Head of caudate nucleus (tissue), 42 donors: Measurements from ENCODE around the gene DACT2.
"Not testable (repeated sequence)": the region's sequence is repeated elsewhere in the genome, so short reads cannot be mapped to it uniquely, and the experiment has no call there.

Experiments used
- DNase-seq, 42 donors: peaks; one replicate each; pipeline versions ENCODE4 v3.0.0 to v3.0.0-alpha.2; 2020 to 2021; ENCODE audit warnings: mixed read lengths in 7 of 42
- intact Hi-C: fragments of 100-400 bp; cut with DNase I; formaldehyde crosslinking; loops from one replicate; pipeline ENCODE4 v1.15.0; 2022

Gene DACT2

DNA sequence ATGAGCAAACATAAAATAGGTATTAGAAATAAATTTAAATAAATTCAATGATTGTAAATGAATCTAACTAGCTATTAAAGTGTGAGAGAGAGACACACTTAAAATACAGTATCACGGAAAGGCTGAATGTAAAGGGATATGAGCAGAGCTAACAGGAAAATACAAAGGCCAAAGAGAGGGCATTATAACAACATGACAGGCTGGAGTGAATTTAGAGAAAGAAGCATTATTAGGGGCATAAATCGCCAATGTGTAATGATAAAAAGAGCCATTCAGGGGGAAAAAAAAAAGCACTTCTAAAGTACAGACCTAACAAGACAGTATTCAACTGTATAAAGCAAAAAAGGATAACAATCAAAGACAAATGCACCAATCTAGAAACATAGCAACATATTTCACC lies 28.1 kb downstream of the DACT2 start:
- intact Hi-C loops, result no loop called here
- DNase-seq, result no peak

DNA sequence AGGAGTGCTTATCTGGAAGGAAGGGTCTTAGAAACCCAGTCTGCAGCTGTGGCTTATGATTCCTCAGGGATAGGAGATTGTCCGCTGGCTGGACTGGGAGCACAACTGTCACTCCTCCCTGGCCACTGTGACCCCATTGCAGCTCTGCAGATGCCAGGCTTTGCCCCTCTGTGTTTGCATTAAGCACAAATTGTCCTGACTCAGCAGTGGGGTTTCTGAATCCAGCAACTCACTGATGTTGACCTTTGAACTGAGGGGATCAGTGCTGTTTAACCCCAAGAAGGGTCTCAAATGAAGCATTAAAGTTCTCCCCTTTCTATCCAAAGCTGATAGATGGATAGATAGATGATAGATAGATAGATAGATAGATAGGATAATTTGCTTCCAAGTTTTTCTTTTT lies 29.5 kb downstream of the DACT2 start:
- DNase-seq, result peak in 1 of 42 donors; percentile 6
- intact Hi-C loops, result no loop called here

DNA sequence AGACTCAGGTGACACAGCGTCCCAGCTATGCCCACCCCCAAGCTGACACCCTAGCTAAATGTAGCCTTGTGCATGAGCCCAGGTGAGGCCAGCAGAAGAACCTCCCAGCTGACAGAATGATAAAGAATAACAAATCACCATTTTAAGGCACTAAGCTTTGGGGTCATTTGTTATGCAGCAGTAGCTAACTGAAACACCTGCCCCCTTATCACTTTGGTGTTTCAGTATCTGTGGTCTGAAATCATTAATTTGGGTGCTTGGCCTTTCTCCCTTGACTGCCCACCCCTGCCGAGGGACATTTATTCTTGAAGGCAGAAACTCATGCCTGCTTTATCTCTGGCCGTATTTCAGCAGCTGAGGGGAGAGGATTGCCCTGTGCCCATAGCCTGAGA lies 30.0 kb downstream of the DACT2 start:
- peak in 1 of 42 donors; percentile 2 for DNase-seq
- intact Hi-C loops, result no loop called here

DNA sequence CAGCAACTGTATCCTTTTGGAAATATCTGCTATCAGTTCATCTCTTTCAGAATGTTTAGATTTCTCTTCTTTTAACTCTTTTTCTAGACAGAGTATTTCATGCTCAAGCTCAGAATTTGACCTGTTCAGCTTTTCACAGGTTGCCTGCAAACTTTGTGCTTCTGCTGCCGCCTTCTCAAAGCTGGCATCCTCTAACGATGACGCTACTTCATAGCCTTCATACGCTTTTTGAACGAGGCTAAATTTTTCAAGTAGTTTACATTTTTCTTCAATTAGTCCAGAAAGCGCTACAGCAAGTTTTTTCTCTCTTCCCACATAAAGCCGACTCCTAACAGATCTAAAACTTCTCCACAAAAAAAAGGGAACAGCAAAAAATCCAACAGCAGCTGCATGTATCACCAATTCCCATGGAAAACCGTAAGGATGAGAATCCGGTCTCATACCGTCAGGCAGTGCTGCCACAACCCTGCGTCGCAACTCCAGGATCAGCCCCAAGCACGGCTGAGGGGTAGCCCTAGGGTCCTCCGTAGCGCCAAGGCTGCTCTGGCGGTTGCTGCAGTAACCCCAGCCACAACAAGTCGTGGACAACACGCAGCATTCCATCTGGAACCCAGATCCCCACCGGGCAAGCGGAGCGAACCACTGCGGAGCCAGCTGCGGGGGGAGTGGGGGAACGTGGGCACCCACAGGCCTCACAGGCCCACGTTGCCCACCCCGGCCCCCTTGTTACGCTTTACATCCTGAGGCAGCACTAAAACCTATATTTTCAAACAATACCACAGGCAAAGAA lies 30.6 kb downstream of the DACT2 start:
- intact Hi-C loops, result no loop called here
- DNase-seq, result peak in 1 of 42 donors; percentile 20

DNA sequence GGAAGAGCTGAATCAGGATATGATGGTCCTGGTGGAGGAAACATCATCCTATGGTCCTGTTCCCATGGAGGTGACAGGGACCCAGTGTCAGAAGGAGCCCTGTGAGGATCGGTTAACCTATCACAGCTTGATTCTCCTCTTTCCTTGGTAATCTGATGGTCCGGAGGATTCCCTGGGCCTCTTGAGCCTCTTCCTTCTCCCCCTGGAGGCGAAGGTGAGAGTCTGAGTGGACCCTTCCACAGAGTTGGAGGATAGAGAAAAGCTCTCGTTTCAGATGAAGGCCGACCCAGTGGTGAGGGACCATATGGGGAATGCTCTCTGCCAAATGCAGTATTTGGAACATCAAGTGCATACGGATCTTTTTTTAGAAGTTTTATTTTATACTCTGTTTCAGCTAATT lies 32.1 kb downstream of the DACT2 start:
- intact Hi-C loops, result not testable (repeated sequence)
- DNase-seq, result peak in 2 of 42 donors; percentile 25 to 35

DNA sequence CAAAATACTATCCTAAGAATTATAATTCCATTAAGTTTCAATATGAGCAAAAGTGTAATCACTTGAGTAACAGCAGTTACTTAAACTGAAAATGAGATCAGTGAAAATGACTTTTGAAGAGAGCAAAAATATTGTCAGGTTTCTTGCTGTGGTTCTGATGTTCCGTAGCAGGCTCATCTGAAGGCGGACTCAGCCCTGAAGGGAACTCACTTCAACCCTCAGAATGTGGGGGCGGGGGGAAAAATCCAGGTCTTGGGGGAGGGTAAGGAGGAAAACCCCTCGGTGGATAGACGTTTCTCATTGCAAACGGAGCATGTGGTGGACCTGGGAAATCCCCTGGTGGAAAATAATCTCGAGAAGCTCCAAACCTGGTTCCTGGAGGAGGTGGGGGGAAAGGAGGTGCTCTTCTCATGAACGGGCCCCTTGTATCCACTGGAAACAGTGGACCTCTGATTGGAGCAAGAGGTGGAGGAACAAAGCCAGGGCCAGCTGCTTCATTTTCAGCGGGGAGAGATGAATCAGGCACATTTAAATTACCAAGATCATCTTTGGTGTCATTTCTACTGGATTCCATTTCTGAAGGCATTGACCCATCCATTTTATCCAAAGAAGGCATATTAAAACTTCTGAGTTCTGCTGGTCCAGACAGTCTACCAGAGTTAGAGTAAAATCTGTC lies 32.7 kb downstream of the DACT2 start:
- DNase-seq, result peak in 6 of 42 donors; percentile 10 to 57 (median 46)
- intact Hi-C loops, result not testable (repeated sequence)

DNA sequence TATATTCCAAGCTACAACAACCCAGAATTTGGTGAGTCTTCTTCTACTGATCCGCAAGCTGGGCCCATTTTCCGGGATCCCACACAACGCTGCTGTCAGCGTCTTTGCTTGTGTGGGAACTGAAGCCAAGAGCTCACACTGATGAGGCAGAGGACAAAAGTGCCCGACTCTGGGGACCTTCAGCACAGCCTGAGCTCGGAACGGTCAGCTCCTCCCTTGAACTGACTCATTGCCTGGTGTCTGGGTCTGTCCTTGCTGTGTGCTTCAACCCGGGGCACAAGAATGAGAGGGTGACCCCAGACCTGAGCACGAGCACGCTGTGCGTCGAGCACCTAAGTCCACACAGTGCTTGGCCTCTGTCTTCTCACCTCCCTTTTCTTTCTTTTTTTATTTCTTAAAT lies 33.5 kb downstream of the DACT2 start:
- intact Hi-C loops, result no loop called here
- DNase-seq, result peak in 3 of 42 donors; percentile 9 to 36 (median 27)

DNA sequence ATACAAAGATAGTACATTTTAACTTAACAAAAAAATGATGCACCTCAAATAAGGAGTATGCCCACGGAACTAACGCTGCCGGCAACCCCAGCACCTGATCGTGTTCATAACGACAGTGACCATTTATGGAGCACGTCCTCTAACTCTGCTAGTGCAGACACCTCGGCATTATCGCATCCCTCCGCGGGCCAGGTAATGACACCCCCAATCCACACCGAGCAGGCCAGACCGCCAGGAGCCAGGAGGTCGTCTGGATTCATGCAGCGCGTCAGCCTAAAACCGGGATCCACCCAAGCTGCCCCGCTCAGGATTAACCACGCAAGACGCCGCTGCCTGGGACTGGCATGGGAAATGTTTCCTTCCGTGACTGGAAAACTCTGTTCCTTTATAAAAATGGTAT lies 34.1 kb downstream of the DACT2 start:
- intact Hi-C loops, result no loop called here
- DNase-seq, result peak in 3 of 42 donors; percentile 9 to 24 (median 22)

DNA sequence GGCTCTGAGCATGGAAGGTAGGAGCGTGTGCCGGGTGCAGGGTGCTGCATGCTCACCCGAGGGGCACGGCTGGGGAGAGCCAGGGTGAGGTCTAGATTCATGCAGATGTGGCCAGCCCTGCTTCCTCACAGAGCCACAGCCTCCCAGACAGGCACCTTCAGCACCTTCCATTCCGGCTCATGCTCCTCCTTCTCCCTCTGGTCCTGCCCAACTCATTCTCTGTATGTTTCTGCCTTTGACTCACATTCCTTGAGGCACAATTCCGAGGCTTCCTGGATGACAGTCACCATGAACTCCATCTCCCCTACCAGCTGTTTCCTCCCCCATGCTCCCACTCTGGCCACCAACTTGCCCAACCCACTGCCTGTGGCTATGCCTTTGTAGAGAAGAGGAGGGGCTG lies 35.4 kb downstream of the DACT2 start:
- intact Hi-C loops, result no loop called here
- peak in 1 of 42 donors; percentile 18 for DNase-seq

DNA sequence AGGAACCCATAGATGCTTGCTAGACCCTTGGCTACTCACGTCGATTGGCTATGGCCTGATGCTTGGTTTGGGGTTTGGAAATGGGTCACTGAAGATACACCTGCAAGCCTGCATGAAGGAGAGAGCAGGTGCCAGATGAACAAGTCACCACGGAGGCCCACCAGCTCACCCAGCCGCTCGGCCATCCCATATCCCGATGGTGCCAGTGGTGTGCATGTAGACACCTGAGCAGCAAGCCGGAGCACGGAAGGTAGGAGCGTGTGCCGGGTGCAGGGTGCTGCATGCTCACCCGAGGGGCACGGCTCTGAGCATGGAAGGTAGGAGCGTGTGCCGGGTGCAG lies 35.9 kb downstream of the DACT2 start:
- DNase-seq, result peak in 1 of 42 donors; percentile 25
- intact Hi-C loops, result no loop called here

DNA sequence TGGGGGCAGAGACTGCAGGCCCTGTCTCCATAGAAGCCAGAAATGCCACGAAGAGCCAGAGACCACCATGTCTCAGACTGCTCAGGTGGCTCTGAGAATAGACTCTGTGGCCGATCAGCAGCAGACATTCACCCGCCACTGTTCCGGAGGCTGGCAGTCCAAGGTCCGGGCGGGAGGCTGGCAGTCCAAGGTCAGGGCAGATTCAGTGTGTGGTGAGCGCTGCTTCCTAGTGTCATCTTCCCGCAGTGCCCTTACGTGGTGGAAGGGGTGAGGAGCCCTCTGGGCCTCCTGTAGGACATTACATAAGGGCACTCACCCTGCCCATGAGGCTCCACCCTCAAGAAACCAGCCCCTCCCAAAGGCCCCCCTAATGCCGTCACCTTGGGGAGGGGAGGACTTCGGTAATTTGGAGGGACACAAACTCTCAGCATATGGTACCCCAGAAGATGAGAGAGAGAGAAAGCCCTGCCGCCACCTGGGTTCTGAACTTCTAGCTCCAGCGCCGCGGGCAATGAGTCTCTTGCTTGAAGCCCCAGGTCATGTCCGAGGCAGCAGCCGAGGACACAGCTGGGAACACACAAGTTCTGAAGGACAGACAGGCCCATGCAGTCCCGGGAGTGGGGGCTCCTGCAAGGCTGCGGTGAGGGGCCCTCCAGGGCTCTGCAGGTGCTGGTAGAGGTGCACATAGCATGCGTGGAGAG lies 36.4 kb downstream of the DACT2 start:
- DNase-seq, result peak in 2 of 42 donors; percentile 28 to 35
- intact Hi-C loops, result no loop called here

DNA sequence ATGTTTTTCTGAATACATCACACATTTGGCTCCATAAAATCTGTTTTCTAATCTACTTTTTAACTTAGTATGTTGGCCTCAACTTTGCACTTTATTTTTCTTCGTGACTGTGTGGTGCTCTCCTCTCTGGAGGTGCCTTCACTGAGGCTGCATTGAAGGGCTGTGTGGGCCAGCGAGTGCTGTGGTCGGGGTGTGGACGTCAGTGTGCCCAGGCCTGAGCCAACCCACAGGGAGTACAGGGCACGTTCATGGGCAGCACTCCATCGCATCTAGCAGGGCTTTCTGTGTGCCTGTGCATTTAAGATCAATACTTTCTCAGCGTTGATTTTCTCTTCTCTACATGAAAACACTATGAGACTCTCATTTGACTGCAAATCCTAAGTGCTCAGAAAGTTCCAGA lies 37.8 kb downstream of the DACT2 start:
- peak in 2 of 42 donors; percentile 22 to 35 for DNase-seq

DNA sequence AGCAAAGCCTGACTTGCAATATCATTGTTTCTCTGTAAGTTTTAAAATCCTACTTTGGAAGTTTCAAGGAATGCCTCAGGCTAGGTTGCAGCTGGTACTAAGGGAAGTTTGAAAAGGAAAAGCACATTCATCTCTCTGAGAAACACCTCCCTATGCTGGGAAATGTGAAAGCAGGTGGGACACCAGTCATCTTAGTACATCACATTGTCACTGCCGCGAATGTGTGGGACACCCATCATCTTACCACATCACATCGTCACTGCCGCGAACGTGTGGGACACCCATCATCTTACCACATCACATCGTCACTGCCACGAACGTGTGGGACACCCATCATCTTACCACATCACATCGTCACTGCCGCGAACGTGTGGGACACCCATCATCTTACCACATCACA lies 38.3 kb downstream of the DACT2 start:
- peak in 14 of 42 donors; percentile 25 to 78 (median 48) for DNase-seq
- intact Hi-C loops, result not testable (repeated sequence)

More for the DNA sequence above, 37.8 kb downstream of the DACT2 start:
- intact Hi-C loops, result no loop called here

DNA sequence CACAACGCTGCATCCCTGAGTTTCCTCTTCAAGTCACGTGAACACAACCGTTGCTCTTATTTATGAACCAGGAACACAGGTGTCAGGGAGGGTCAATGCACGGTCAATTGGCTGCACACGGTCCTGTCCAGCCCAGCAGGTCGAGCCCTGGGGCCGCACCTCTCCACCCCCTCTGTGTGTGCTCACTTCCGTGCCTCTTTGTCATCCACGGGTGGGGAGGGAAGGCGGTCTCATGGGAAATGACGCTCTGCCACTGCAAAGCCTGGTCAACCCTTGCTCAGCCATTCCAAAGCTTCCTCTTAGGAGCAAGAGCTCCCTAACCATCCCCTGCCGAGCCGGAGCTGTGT lies 38.7 kb downstream of the DACT2 start:
- peak in 2 of 42 donors; percentile 27 to 32 for DNase-seq
- intact Hi-C loops, result no loop called here

DNA sequence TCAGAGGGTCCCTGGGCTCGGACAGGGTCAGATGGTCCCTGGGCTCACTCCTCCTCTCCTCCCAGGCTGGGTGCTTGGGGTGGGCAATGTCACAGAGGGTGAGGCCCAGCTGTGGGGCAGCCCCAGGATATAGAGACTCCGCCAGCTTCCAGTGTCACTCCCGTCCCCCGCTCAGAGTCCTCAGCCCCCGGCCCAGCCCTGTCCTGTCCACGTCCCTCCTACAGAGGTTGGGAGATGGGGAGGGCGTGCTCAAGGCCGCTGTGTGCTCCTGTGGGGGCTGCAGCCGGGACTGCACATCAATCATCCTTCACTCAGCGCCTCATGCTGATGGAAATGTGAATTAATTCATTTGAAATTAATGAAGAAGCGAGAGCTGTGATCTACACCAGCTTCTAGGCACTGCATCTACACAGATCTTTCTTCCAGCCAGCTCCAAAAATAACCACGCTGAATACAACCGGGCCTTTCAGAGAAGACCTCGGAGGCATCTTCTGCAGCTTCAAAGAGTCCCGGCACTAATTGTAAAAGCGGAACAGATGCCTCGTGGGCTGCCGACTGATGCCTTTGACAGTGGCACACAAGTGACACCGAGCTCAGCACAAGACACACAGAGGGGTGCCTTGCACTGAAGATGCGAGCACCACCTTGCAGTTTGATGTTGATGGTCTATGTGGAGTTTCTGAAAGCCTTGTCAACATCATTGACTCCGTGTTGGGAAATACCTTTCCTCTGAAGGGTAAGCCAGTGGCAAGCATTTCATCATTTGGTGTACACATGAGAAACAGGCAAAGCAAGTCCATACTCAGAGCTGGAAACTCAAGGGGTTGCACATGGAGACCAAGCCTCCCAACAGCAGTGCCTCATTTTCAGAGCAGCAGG lies 39.3 kb downstream of the DACT2 start:
- intact Hi-C loops, result no loop called here
- peak in 23 of 42 donors; percentile 18 to 74 (median 56) for DNase-seq

DNA sequence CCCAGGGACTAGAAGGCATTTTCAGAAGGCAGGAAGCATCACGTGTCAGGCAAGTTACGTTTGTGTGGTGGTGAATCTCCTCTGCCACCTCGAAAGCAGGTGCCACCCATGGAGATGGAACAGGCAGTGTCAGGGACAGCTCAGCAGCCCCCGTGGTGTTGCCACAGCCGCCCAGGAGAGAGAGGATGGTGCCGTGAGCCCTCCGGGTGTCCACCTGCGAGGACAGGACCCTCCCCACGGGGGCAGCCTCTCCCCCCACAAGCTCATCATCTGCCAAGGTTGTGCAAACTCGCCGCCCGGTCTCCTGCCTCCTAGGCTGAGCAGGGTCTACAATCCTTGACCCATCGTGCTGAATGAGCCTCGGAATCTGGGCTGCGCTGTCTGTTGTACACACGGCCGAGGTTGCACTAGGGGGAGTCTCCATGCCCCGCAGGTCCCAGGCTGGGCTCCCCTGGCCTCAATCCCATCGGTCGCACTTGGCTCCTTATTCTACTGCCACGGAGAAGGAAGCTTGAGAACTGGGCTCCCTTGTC lies 40.1 kb downstream of the DACT2 start:
- DNase-seq, result peak in 1 of 42 donors; percentile 26
- intact Hi-C loops, result no loop called here

DNA sequence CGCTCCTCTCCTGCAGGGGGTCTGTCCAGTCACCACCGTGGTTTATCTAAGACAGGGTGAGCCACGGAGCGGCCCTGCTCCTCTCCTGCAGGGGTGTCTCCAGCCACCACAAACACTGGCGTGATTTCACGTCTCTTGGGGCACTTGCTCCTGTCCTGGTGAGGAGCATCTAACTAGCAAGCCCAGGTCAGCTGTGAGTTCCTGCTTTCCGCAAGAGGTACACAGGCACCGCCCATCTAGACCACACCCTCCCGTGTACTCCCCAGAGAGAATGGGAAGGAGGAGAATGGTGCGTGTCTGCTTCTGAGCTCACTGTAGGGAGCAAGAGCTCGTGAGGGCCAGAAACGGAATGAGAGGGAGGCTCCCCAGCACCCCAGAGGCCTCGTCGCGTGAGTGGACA lies 40.7 kb downstream of the DACT2 start:
- intact Hi-C loops, result no loop called here
- peak in 1 of 42 donors; percentile 20 for DNase-seq

DNA sequence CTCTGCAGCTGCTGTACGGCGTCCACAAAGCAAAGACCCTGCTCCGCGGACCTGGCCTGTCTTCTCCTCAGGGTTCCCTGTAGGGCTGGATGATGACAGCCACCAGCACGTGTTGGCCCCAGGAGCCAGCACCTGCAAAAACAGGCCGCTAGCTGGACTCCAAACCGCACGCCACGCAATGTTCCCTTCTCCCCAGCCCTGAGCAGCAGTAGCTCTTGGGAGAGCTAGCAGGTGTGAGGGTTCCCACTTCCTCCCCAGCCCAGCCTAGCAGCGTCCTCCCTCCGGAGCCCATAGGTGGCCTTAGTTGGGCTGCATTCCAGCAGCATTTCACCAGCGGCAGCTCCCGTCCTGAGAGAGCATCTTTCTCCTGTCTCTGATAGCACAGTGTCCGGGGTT lies 42.3 kb downstream of the DACT2 start:
- intact Hi-C loops, result no loop called here
- peak in 1 of 42 donors; percentile 23 for DNase-seq
